Measurements from ENCODE around the gene CFAP221.

CFAP221 gene

GRCh38 chr2:119671016-119671415 lies 126.8 kb downstream of the CFAP221 start:
- H3K4me3 ChIP-seq (replicated peaks in 1 of 2; ENCODE audit: low read depth in 2 of 2, low read length in 2 of 2): no peak overlapping the region
- DNase-seq (ENCODE audit: low read depth in 2 of 2): no peak
- no peak for TF ChIP-seq CTCF (IDR thresholded peaks at IDR 0.05; ENCODE audit: low read depth, low read length)

- no peak for DNase-seq (ENCODE audit: low read depth in 2 of 2)
These were observed 127.5 kb downstream of the CFAP221 start for GRCh38 chr2:119671752-119672151.

GRCh38 chr2:119672161-119672862 lies 128.1 kb downstream of the CFAP221 start:
- no peak overlapping the region for H3K4me3 ChIP-seq (replicated peaks in 1 of 2; ENCODE audit: low read depth in 2 of 2, low read length in 2 of 2)
- no peak for DNase-seq (ENCODE audit: low read depth in 2 of 2)
- TF ChIP-seq CTCF (IDR thresholded peaks at IDR 0.05; ENCODE audit: low read depth, low read length): no peak

More at GRCh38 chr2:119671752-119672151, 127.5 kb downstream of the CFAP221 start:
- no peak for TF ChIP-seq CTCF (IDR thresholded peaks at IDR 0.05; ENCODE audit: low read depth, low read length)
- no peak overlapping the region for H3K4me3 ChIP-seq (replicated peaks in 1 of 2; ENCODE audit: low read depth in 2 of 2, low read length in 2 of 2)

GRCh38 chr2:119673796-119674195 lies 129.5 kb downstream of the CFAP221 start:
- no peak for DNase-seq (ENCODE audit: low read depth in 2 of 2)
- no peak for TF ChIP-seq CTCF (IDR thresholded peaks at IDR 0.05; ENCODE audit: low read depth, low read length)
- H3K4me3 ChIP-seq (replicated peaks in 1 of 2; ENCODE audit: low read depth in 2 of 2, low read length in 2 of 2): no peak overlapping the region

GRCh38 chr2:119674711-119675500 lies 130.7 kb downstream of the CFAP221 start:
- DNase-seq (ENCODE audit: low read depth in 2 of 2): no peak
- no peak for TF ChIP-seq CTCF (IDR thresholded peaks at IDR 0.05; ENCODE audit: low read depth, low read length)
- no peak overlapping the region for H3K4me3 ChIP-seq (replicated peaks in 1 of 2; ENCODE audit: low read depth in 2 of 2, low read length in 2 of 2)

- TF ChIP-seq CTCF (IDR thresholded peaks at IDR 0.05; ENCODE audit: low read depth, low read length): no peak
- no peak for DNase-seq (ENCODE audit: low read depth in 2 of 2)
- no peak overlapping the region for H3K4me3 ChIP-seq (replicated peaks in 1 of 2; ENCODE audit: low read depth in 2 of 2, low read length in 2 of 2)
These were observed 133.9 kb downstream of the CFAP221 start for GRCh38 chr2:119678021-119678656.

Data from cardiac fibroblast (primary cell).